ENCODE measurements around the gene PTGDS. TPM values are rescaled to one million over a fixed set of nuclear protein-coding genes. Genes with fewer than 3 reads are reported as not detected.

Gene PTGDS
- total RNA-seq, 1 experiment from 2014 or later, result 1.1 TPM

DNA sequence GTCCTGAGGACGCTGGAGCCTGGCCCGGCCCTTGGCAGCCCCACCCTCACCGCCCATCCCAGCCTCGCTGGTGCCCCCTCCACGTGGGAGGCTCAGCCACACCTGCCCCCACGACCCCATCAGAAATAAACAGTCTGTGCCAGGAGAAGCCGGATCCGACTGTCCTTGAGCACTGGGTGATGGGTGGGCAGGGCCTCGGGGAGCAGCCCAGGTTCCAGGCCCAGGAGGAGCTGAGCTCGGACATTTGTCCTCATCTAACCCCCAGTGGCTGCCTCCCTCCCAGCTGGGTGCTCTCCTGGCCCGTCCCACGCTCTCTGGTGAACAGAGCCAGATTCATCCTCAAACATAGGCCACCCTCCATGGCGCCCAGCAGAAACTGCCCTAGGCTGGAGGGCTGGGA lies 4.6 kb upstream of the PTGDS start:
- Mint-ChIP-seq H3K4me1 (ENCODE audit: insufficient read depth, unreplicated experiment) (peaks cover 7% of the 10 kb centered on the region), H3K27me3 (ENCODE audit: insufficient read depth, unreplicated experiment) (no peaks in the 10 kb centered on the region), H3K36me3 (ENCODE audit: insufficient read depth, unreplicated experiment) (no peaks in the 10 kb centered on the region), H3K27ac (ENCODE audit: low read depth, unreplicated experiment) (no peak overlapping the region), H3K4me3 (ENCODE audit: unreplicated experiment) (no peak overlapping the region), H3K9me3 (ENCODE audit: unreplicated experiment) (no peaks in the 10 kb centered on the region)
- DNase-seq (ENCODE audit: unreplicated experiment), result no peak
- TF ChIP-seq, protein P1, sequence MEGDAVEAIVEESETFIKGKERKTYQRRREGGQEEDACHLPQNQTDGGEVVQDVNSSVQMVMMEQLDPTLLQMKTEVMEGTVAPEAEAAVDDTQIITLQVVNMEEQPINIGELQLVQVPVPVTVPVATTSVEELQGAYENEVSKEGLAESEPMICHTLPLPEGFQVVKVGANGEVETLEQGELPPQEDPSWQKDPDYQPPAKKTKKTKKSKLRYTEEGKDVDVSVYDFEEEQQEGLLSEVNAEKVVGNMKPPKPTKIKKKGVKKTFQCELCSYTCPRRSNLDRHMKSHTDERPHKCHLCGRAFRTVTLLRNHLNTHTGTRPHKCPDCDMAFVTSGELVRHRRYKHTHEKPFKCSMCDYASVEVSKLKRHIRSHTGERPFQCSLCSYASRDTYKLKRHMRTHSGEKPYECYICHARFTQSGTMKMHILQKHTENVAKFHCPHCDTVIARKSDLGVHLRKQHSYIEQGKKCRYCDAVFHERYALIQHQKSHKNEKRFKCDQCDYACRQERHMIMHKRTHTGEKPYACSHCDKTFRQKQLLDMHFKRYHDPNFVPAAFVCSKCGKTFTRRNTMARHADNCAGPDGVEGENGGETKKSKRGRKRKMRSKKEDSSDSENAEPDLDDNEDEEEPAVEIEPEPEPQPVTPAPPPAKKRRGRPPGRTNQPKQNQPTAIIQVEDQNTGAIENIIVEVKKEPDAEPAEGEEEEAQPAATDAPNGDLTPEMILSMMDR (IDR thresholded peaks at IDR 0.05; ENCODE audit: unreplicated experiment), result no peak
- intact Hi-C loops (cut with micrococcal nuclease), result no loop called here
- POLR2A ChIA-PET, result interaction anchor here (1.3 kb wide), 1 partner anchor 20 kb away, joined by 3 read pairs; the partner anchor contains the start of gene PAXX
- BruUV-seq (replicated peaks), result no TSS peak
- CTCF ChIA-PET, result interaction anchor here (1.4 kb wide), 1 partner anchor 57 kb away, joined by 4 read pairs; no protein-coding TSS in a partner anchor

DNA sequence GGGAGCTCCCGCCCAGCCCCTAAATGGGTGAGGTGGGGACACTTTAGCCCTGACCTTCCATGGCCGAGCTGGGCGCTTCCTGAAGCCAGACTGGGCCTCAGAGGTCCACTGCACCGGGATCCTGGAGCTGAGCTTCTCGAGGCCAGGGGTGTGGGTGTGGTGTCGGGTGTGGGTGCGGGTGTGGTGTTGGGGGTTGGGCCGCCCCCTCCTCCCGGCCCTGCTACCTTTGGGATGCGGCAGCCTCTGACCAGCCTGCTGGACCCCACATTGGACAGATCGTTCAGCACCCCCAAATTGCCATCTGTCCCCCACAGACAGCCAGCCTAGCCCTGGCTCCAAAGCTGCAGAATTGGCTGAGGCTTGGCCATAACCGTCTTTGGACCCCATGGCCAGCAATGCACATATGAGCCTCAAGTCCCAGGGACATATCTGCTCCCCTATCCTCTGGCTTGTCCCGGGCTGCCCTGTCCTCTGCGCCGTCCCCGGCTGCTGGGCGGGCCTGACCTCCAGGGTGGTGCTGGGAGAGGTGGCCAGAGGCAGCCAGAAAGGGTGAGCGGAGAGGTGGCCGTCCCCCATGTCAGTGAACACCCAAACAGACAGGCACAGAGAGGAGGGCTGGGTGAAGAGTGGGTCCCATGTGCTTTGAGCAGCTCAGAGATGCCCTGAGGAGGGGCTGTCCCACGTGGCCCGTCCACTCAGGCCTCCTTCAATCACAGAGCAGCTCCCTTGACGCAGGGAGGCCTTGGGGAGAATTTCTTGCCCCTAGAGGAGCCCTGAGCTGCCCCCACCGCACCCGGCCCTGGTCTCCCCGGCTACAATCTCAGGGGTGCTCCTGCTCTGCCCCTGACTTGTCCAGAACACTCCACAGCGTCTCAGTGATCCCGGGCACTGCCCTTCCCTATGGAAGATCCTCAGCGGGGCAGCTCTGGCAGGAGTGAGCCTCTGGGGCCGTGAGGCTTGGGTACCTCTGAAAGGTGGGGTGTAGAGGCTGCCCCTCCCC lies 3.4 kb upstream of the PTGDS start:
- POLR2A ChIA-PET, result no interaction called here
- intact Hi-C loops (cut with micrococcal nuclease), result no loop called here
- TF ChIP-seq, protein P1 (IDR thresholded peaks at IDR 0.05; ENCODE audit: unreplicated experiment), result no peak
- CTCF ChIA-PET, result interaction anchor here (0.6 kb wide), 1 partner anchor 73 kb away, joined by 3 read pairs; no protein-coding TSS in a partner anchor
- H3K4me1 Mint-ChIP-seq (ENCODE audit: insufficient read depth, unreplicated experiment), result peaks cover 7% of the 10 kb centered on the region
- H3K27ac Mint-ChIP-seq (ENCODE audit: low read depth, unreplicated experiment), result no peak overlapping the region
- no peaks in the 10 kb centered on the region for H3K27me3 Mint-ChIP-seq (ENCODE audit: insufficient read depth, unreplicated experiment)
- H3K9me3 Mint-ChIP-seq (ENCODE audit: unreplicated experiment), result no peaks in the 10 kb centered on the region
- BruUV-seq (replicated peaks), result no TSS peak
- H3K36me3 Mint-ChIP-seq (ENCODE audit: insufficient read depth, unreplicated experiment), result no peaks in the 10 kb centered on the region
- no peak for DNase-seq (ENCODE audit: unreplicated experiment)
- H3K4me3 Mint-ChIP-seq (ENCODE audit: unreplicated experiment), result no peak overlapping the region

DNA sequence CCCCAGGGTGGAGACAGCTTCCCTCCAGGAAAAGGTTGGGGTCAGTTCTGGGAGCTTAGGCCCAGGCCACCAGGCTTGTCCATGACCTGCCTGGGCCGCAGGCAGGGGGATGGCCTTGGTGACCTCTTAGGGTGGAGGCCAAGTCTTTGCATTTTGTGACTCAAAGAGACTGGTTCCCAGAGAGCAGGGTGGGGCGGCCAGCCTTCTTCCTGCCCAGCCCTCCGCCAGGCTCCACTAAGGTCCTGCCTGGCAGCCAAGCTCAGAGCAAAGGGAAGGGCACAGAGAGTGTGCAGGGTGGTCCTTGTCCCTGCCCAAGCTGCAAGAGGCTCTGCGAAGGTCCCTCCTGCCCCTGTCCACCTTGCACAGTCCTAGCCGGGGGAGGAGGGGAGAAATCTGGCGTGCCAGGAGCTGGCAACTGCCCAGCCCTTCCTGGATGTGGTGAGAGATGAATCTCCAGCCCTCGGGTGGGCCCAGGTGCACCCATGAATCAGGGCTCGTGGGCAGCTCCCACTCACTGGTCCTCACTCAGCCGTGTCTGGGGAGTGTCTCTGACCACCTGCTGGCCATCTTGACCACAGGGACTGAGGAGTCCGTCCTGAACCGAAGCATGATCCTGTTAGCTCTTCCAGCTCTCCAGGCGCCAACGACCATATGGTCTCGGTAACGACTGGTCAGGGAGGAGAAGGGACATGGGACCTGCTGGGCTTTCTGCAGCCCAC lies 2.3 kb upstream of the PTGDS start:
- TF ChIP-seq, protein P1 (IDR thresholded peaks at IDR 0.05; ENCODE audit: unreplicated experiment), result no peak
- BruUV-seq (replicated peaks), result no TSS peak
- ChIA-PET CTCF (interaction anchor here (0.6 to 1.1 kb wide), 5 partner anchors 10 to 340 kb away, joined by 3 to 5 read pairs (median 3); no protein-coding TSS in a partner anchor), POLR2A (no interaction called here)
- Mint-ChIP-seq H3K4me1 (ENCODE audit: insufficient read depth, unreplicated experiment) (peaks cover 7% of the 10 kb centered on the region), H3K27me3 (ENCODE audit: insufficient read depth, unreplicated experiment) (no peaks in the 10 kb centered on the region), H3K27ac (ENCODE audit: low read depth, unreplicated experiment) (no peak overlapping the region), H3K4me3 (ENCODE audit: unreplicated experiment) (no peak overlapping the region), H3K36me3 (ENCODE audit: insufficient read depth, unreplicated experiment) (no peaks in the 10 kb centered on the region), H3K9me3 (ENCODE audit: unreplicated experiment) (no peaks in the 10 kb centered on the region)
- peak; percentile 30 for DNase-seq (ENCODE audit: unreplicated experiment)
- intact Hi-C loops (cut with micrococcal nuclease), result no loop called here

DNA sequence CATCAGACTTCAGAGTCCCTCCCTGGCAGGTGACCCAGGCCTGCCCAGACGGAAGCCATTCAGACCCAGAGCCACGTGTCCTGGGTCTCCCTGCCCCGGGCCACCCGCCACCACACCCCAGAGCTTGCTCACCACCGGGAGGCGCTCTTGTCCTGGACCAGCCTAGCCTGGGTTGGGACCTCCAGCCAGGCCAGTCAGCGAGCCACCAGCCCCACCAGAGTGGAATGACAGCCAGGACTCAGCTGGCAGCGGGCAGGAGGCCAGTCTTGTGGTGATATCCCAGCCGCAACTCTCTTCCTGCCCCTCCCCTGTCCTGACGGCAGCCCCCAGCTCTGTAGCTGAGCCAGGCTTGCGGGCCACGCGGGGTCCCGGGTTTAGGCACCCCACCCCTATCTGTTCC lies 1.7 kb upstream of the PTGDS start:
- no peak overlapping the region for H3K27ac Mint-ChIP-seq (ENCODE audit: low read depth, unreplicated experiment)
- peaks cover 7% of the 10 kb centered on the region for H3K4me1 Mint-ChIP-seq (ENCODE audit: insufficient read depth, unreplicated experiment)
- intact Hi-C loops (cut with micrococcal nuclease), result no loop called here
- no peaks in the 10 kb centered on the region for H3K36me3 Mint-ChIP-seq (ENCODE audit: insufficient read depth, unreplicated experiment)
- no peak overlapping the region for H3K4me3 Mint-ChIP-seq (ENCODE audit: unreplicated experiment)
- TF ChIP-seq, protein P1 (IDR thresholded peaks at IDR 0.05; ENCODE audit: unreplicated experiment), result peak; percentile 3
- no TSS peak for BruUV-seq (replicated peaks)
- DNase-seq (ENCODE audit: unreplicated experiment), result no peak
- no peaks in the 10 kb centered on the region for H3K9me3 Mint-ChIP-seq (ENCODE audit: unreplicated experiment)
- CTCF ChIA-PET, result interaction anchor here (0.7 to 1.1 kb wide), 4 partner anchors 11 to 341 kb away, joined by 3 to 5 read pairs (median 4); no protein-coding TSS in a partner anchor
- H3K27me3 Mint-ChIP-seq (ENCODE audit: insufficient read depth, unreplicated experiment), result no peaks in the 10 kb centered on the region
- POLR2A ChIA-PET, result no interaction called here
